ENCODE data around the gene NRSN2.

The NRSN2 gene

GRCh38 chr20:346640-347316, at the start of gene NRSN2:
NRSN2 (plus strand) TSS chr20:347111; CDS start chr20:349644, 2,533 bp downstream.
- peak in 1 of 2 donors; percentile 27 for DNase-seq (ENCODE audit: low read depth in 2 of 2)

GRCh38 chr20:297925-298775, 48.8 kb upstream of the NRSN2 start:
- DNase-seq (ENCODE audit: low read depth in 2 of 2): peak; percentile 28 to 33

GRCh38 chr20:298776-299391, 48.0 kb upstream of the NRSN2 start:
- DNase-seq (ENCODE audit: low read depth in 2 of 2): no peak

- no peak for DNase-seq (ENCODE audit: low read depth in 2 of 2)
Observed at GRCh38 chr20:300345-300990, 46.4 kb upstream of the NRSN2 start.

- peak in 1 of 2 donors; percentile 11 for DNase-seq (ENCODE audit: low read depth in 2 of 2)
Observed at GRCh38 chr20:301886-302848, 44.7 kb upstream of the NRSN2 start.

GRCh38 chr20:305745-306144, 41.2 kb upstream of the NRSN2 start:
- no peak for DNase-seq (ENCODE audit: low read depth in 2 of 2)

- DNase-seq (ENCODE audit: low read depth in 2 of 2): no peak
Observed at GRCh38 chr20:308427-309038, 38.4 kb upstream of the NRSN2 start.

GRCh38 chr20:309306-309840, 37.5 kb upstream of the NRSN2 start:
- no peak for DNase-seq (ENCODE audit: low read depth in 2 of 2)

- DNase-seq (ENCODE audit: low read depth in 2 of 2): peak; percentile 79 to 87
Observed at GRCh38 chr20:309841-310644, 36.9 kb upstream of the NRSN2 start.

- DNase-seq (ENCODE audit: low read depth in 2 of 2): no peak
Observed at GRCh38 chr20:310645-311044, 36.3 kb upstream of the NRSN2 start.

- DNase-seq (ENCODE audit: low read depth in 2 of 2): no peak
Observed at GRCh38 chr20:311609-312008, 35.3 kb upstream of the NRSN2 start.

GRCh38 chr20:312067-312466, 34.8 kb upstream of the NRSN2 start:
- DNase-seq (ENCODE audit: low read depth in 2 of 2): no peak

GRCh38 chr20:312866-313265, 34.0 kb upstream of the NRSN2 start:
- no peak for DNase-seq (ENCODE audit: low read depth in 2 of 2)

GRCh38 chr20:313402-313801, 33.5 kb upstream of the NRSN2 start:
- DNase-seq (ENCODE audit: low read depth in 2 of 2): no peak

GRCh38 chr20:313948-314347, 33.0 kb upstream of the NRSN2 start:
- DNase-seq (ENCODE audit: low read depth in 2 of 2): no peak

- no peak for DNase-seq (ENCODE audit: low read depth in 2 of 2)
Observed at GRCh38 chr20:316316-317068, 30.4 kb upstream of the NRSN2 start.

- DNase-seq (ENCODE audit: low read depth in 2 of 2): peak; percentile 89
Observed at GRCh38 chr20:324177-325044, 22.5 kb upstream of the NRSN2 start.

Data from stimulated activated CD4-positive, alpha-beta T cell treated with anti-CD3 and anti-CD28 coated beads, Interleukin-4, amount 100 ng/mL, for 48 hours (primary cell).